HFFc6 (cell line): ENCODE data around the gene DGCR2. TPM values are rescaled to one million over a fixed set of nuclear protein-coding genes. Genes with fewer than 3 reads are reported as not detected.
A peak's percentile ranks its signal among the peaks of the same experiment; 100 is the strongest.

Experiments used
- DNase-seq: peaks from one replicate; pipeline ENCODE4 v3.0.0-alpha.2; 2018
- H3K27ac Mint-ChIP-seq: 2 replicates; pipeline ENCODE4 v1.8.0; 2020; ENCODE audit warnings: mild to moderate bottlenecking, mixed read lengths
- H3K27me3 Mint-ChIP-seq: 2 replicates; pipeline ENCODE4 v1.8.0; 2021; ENCODE audit warnings: mild to moderate bottlenecking, moderate library complexity, mixed read lengths; ENCODE audit not compliant: insufficient read depth
- H3K36me3 Mint-ChIP-seq: 2 replicates; pipeline ENCODE4 v1.8.0; 2021; ENCODE audit warnings: low read depth, mixed read lengths
- H3K4me1 Mint-ChIP-seq: 2 replicates; pipeline ENCODE4 v1.8.0; 2020; ENCODE audit warnings: low read depth, mixed read lengths
- H3K4me3 Mint-ChIP-seq: 2 replicates; pipeline ENCODE4 v1.8.0; 2020; ENCODE audit warnings: mild to moderate bottlenecking, moderate library complexity, mixed read lengths
- H3K9me3 Mint-ChIP-seq: 2 replicates; pipeline ENCODE4 v1.8.0; 2020; ENCODE audit warnings: mild to moderate bottlenecking, mixed read lengths
- CTCF ChIP-seq: fragments of 200-600 bp; sonication (generic); IDR thresholded peaks from 2 replicates; pipeline ENCODE4 v1.5.0; 2021; ENCODE audit warnings: antibody characterized with exemption, mild to moderate bottlenecking
- total RNA-seq, 6 experiments: library from RNA; stranded (reverse); fragmentation: NEBNext Ultra II Directional; extraction: Animal tissue kit (Norgen Biotek cat#: 25700); gene quantifications; 2 replicates in 1 of 6; 3 replicates in 5 of 6; pipeline ENCODE4 v1.2.3, GENCODE V29; 2021

Gene DGCR2
- total RNA-seq, 6 experiments from 2014 or later, result 46.1 to 57.9 (median 53.7) TPM

DNA sequence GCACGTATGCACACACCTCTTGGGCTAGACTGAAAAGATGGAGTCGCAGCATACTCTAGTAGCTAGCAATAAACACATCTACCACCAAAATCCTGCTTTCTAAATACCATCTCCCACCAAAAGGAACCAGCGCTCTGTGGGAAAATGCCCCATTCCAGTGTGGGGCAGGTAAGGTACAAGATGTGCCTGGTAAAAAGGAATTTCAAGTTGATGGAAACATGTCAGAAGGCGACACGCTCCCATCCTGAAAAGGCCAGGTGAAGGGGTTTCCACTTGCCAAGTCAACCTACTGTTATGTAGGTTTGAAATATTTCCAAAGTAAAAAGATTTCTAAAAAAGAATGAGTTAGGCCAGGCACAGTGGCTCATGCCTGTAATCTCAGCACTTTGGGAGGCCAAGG is 8.8 kb downstream of the DGCR2 start:
- peaks cover 36% of the 10 kb centered on the region for H3K4me1 Mint-ChIP-seq
- H3K36me3 Mint-ChIP-seq, result no peaks in the 10 kb centered on the region
- no peak for TF ChIP-seq CTCF
- no peak for DNase-seq
- H3K27ac Mint-ChIP-seq, result no peak overlapping the region
- H3K4me3 Mint-ChIP-seq, result no peak overlapping the region
- H3K27me3 Mint-ChIP-seq, result no peaks in the 10 kb centered on the region
- no peaks in the 10 kb centered on the region for H3K9me3 Mint-ChIP-seq

- no peak for DNase-seq
- Mint-ChIP-seq H3K27me3 (no peaks in the 10 kb centered on the region; the same call in 1 of the 2 replicates), H3K9me3 (no peaks in the 10 kb centered on the region), H3K4me3 (no peak overlapping the region), H3K36me3 (no peaks in the 10 kb centered on the region; the same call in 1 of the 2 replicates), H3K27ac (no peak overlapping the region), H3K4me1 (peaks cover 47% of the 10 kb centered on the region)
- TF ChIP-seq CTCF, result no peak
Measured at GRCh38 chr22:19111584-19111983, 10.6 kb downstream of the DGCR2 start.

DNA sequence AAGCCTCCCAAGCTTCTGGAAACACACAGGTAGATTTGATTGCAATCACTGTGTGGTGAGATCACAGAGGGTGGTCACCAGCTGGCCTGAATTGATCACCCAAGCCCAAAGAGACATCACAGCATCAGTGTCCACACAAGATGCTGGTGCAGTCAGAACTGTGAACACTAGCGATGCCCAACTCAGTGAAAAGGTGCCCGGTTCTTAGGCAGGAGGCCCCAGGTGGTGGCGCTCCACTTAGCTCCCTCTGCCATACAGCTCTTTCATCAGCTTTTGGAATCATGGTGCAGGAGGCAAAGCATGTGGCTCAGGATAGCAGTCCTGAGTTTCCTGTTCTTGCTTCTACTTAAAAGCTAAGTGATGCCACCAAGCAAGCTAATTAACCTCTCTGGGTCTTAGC is 11.1 kb downstream of the DGCR2 start:
- DNase-seq, result no peak
- Mint-ChIP-seq H3K4me3 (no peak overlapping the region), H3K4me1 (peaks cover 47% of the 10 kb centered on the region), H3K36me3 (no peaks in the 10 kb centered on the region; the same call in 1 of the 2 replicates), H3K9me3 (no peaks in the 10 kb centered on the region), H3K27ac (no peak overlapping the region), H3K27me3 (no peaks in the 10 kb centered on the region; the same call in 1 of the 2 replicates)
- TF ChIP-seq CTCF, result 0 out of 2 replicates have a peak, but pooled peaks have one; percentile 7

GRCh38 chr22:19110646-19111045 is 11.6 kb downstream of the DGCR2 start:
- no peaks in the 10 kb centered on the region for H3K9me3 Mint-ChIP-seq
- no peaks in the 10 kb centered on the region; the same call in 1 of the 2 replicates for H3K27me3 Mint-ChIP-seq
- TF ChIP-seq CTCF, result no peak
- no peaks in the 10 kb centered on the region; the same call in 1 of the 2 replicates for H3K36me3 Mint-ChIP-seq
- no peak for DNase-seq
- H3K27ac Mint-ChIP-seq, result no peak overlapping the region
- H3K4me3 Mint-ChIP-seq, result no peak overlapping the region
- peaks cover 44% of the 10 kb centered on the region for H3K4me1 Mint-ChIP-seq

GRCh38 chr22:19110064-19110458 is 12.2 kb downstream of the DGCR2 start:
- Mint-ChIP-seq H3K27me3 (no peaks in the 10 kb centered on the region; the same call in 1 of the 2 replicates), H3K4me1 (peaks cover 38% of the 10 kb centered on the region), H3K4me3 (no peak overlapping the region), H3K9me3 (no peaks in the 10 kb centered on the region), H3K36me3 (no peaks in the 10 kb centered on the region; the same call in 1 of the 2 replicates), H3K27ac (no peak overlapping the region; the same call in 1 of the 2 replicates)
- no peak for TF ChIP-seq CTCF
- no peak for DNase-seq
